Mucosa of descending colon (tissue), 3 donors: ENCODE measurements around the gene MKX. TPM values are rescaled to one million over a fixed set of nuclear protein-coding genes. Genes with fewer than 3 reads are reported as not detected.
A peak's percentile ranks its signal among the peaks of the same experiment; 100 is the strongest.

Experiments used
- ATAC-seq: fragments of 200-7000 bp; cut with Tn5 transposase; one replicate; pipeline ENCODE4 v1.9.1; 2020; ENCODE audit warnings: mild to moderate bottlenecking, moderate library complexity
- DNase-seq, 3 donors: peaks; one replicate each; pipeline ENCODE4 v3.0.0-alpha.2; 2020
- H3K36me3 ChIP-seq: fragments of 200-600 bp; one replicate; pipeline ENCODE4 v1.8.0; 2021; ENCODE audit warnings: low read depth, mild to moderate bottlenecking
- H3K4me1 ChIP-seq: fragments of 200-600 bp; one replicate; pipeline ENCODE4 v1.8.0; 2021; ENCODE audit warnings: low read depth, mild to moderate bottlenecking
- H3K4me3 ChIP-seq: fragments of 200-600 bp; one replicate; pipeline ENCODE4 v1.8.0; 2021; ENCODE audit warnings: mild to moderate bottlenecking
- H3K9me3 ChIP-seq: fragments of 200-600 bp; one replicate; pipeline ENCODE4 v1.8.0; 2021; ENCODE audit warnings: mild to moderate bottlenecking
- CTCF ChIP-seq: fragments of 200-600 bp; IDR thresholded peaks from one replicate; pipeline ENCODE4 v1.8.0; 2022; ENCODE audit warnings: antibody characterized with exemption, mild to moderate bottlenecking
- intact Hi-C, 2 donors: fragments of 100-400 bp; cut with DNase I in 1 of 2; cut with micrococcal nuclease in 1 of 2; formaldehyde crosslinking; loops; one replicate each; pipeline versions ENCODE4 v1.11.0 to v1.11.1; 2022; cut with DNase I, micrococcal nuclease
- total RNA-seq, 3 donors: library from RNA; stranded (reverse); fragmentation: NEBNext Ultra II Directional in 2 of 3; extraction: Animal tissue kit (Norgen Biotek cat#: 25700) in 2 of 3; gene quantifications; one replicate each; pipeline versions ENCODE4 v1.2.1 to v1.2.4, GENCODE V29; 2021 to 2023
- donor health status: DM: no; HTN: no; CAD: no; lungs with moderate emphysema.
- donor health status: DM: no; HTN: no; CAD: no.
- donor health status: DM: no; HTN: yes; CAD: no.

MKX gene
- total RNA-seq, 3 donors from 2014 or later: 0.26 to 4.2 (median 1.2) TPM

- peaks cover 6% of the 10 kb centered on the region for H3K4me1 ChIP-seq
- TF ChIP-seq CTCF: no peak
- no peak overlapping the region for H3K4me3 ChIP-seq
- intact Hi-C loops: no loop called here
- ATAC-seq (no peak), DNase-seq (no peak)
- H3K36me3 ChIP-seq: no peaks in the 10 kb centered on the region
- H3K9me3 ChIP-seq: no peaks in the 10 kb centered on the region
These were observed 107.4 kb downstream of the MKX start for GRCh38 chr10:27638071-27638750.

GRCh38 chr10:27637601-27638000, 108.0 kb downstream of the MKX start:
- intact Hi-C loops: no loop called here
- Histone ChIP-seq H3K36me3 (no peaks in the 10 kb centered on the region), H3K4me1 (peaks cover 6% of the 10 kb centered on the region), H3K9me3 (no peaks in the 10 kb centered on the region), H3K4me3 (no peak overlapping the region)
- no peak for TF ChIP-seq CTCF
- DNase-seq (no peak), ATAC-seq (no peak)

- Histone ChIP-seq H3K4me3 (no peak overlapping the region), H3K36me3 (no peaks in the 10 kb centered on the region), H3K9me3 (peaks cover 3% of the 10 kb centered on the region), H3K4me1 (peaks cover 6% of the 10 kb centered on the region)
- DNase-seq: no peak
- no peak for ATAC-seq
- TF ChIP-seq CTCF: no peak
- intact Hi-C loops: no loop called here
These were observed 108.8 kb downstream of the MKX start for GRCh38 chr10:27636816-27637215.

- no peak for TF ChIP-seq CTCF
- no peaks in the 10 kb centered on the region for H3K36me3 ChIP-seq
- ATAC-seq (no peak), DNase-seq (no peak)
- H3K4me1 ChIP-seq: peaks cover 6% of the 10 kb centered on the region
- H3K9me3 ChIP-seq: peaks cover 3% of the 10 kb centered on the region
- intact Hi-C loops: no loop called here
- no peak overlapping the region for H3K4me3 ChIP-seq
These were observed 109.8 kb downstream of the MKX start for GRCh38 chr10:27635699-27636270.

- ATAC-seq (peak; percentile 68), DNase-seq (peak in 1 of 3 donors; percentile 49)
- intact Hi-C loops: no loop called here
- Histone ChIP-seq H3K4me1 (peaks cover 6% of the 10 kb centered on the region), H3K36me3 (no peaks in the 10 kb centered on the region), H3K4me3 (no peak overlapping the region), H3K9me3 (peaks cover 3% of the 10 kb centered on the region)
- TF ChIP-seq CTCF: no peak
These were observed 110.3 kb downstream of the MKX start for GRCh38 chr10:27635290-27635689.
